Measurements from ENCODE around the gene LRRC8A. TPM values are rescaled to one million over a fixed set of nuclear protein-coding genes. Genes with fewer than 3 reads are reported as not detected.

LRRC8A gene
- 43.7 and 51.4 TPM in 2 replicates for total RNA-seq

DNA sequence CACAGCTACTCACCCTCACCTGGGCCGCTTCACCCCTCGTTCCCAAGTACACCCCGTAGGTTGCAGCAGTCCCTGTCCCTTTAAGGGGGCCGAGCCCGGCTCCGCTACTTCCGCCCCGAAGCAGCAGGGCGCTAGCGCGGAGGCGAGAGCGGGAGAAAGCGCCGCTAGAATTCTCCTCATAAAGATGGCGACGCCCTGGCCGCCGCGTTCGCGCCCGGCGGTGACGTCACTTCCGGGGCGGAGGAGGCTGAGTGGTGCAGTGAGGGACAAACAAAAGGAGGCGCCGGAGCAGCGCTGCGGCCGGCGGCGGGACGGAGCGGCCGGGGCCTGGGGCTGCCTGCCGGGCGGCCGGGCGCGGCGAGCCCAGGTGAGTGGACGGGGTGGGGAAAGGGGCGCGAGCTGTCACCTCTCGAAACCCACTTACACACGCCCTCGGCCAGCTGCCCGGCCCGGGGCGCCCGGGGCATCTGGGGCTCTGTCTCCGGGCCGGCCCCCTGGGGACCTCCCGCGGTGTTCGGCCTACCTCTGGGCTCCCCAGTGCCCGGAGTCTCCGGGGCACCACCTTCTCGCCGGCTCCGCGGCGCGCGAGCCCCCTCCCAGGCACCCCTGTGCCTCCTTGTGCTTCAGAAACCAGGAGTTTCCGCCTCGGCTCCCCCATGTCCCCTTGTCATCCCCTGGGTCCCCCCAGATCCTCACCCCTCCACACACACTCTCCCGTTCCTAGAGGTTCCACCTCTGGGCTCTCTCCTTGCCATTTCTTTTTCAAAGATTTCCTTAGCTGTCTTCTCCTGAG is at the start of gene LRRC8A, which contains the start of gene KYAT1:
LRRC8A (plus strand) TSS at position 250 of the 793 bp plus-strand sequence. CDS start 25,032 bp downstream, outside the sequence.
KYAT1 (minus strand) TSS at position 67 of the 793 bp plus-strand sequence. CDS start 36,545 bp downstream, outside the sequence.

DNA sequence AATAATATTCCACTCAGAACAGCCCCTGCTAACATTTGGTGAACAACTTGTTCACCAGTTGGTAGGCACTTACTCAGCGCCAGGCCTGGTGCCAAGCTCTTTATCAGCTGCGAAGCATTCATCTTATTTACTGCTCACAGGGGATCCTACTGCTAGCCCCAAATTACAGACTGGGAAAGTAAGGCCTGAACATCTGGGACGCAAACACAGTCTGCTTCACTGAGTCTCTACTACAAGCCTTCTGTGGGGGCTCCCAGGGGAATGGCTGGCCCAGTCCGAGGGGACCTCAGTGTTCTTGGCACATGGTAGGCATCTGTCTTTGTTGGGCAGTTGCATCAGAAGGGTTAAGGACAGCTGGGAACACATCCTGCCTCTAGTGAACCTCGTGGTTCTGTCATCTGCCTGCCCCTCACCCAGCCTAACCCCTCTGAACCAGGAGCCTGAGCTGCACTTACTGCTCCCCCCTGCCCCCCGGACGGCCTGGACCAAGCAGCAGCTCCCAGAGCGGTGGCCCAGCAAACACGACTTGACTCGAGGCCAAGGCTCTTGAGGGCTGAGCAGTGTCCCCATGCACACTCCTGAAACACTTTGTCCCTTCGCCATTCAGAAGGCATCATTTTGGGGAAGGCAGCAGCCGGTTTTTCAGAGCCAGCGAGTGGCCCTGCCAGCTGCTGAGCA is 38.6 kb downstream of the LRRC8A start, which contains the start of gene PHYHD1:
PHYHD1 (plus strand) TSS at position 602 of the 678 bp plus-strand sequence. CDS start 1,342 bp downstream, outside the sequence.

DNA sequence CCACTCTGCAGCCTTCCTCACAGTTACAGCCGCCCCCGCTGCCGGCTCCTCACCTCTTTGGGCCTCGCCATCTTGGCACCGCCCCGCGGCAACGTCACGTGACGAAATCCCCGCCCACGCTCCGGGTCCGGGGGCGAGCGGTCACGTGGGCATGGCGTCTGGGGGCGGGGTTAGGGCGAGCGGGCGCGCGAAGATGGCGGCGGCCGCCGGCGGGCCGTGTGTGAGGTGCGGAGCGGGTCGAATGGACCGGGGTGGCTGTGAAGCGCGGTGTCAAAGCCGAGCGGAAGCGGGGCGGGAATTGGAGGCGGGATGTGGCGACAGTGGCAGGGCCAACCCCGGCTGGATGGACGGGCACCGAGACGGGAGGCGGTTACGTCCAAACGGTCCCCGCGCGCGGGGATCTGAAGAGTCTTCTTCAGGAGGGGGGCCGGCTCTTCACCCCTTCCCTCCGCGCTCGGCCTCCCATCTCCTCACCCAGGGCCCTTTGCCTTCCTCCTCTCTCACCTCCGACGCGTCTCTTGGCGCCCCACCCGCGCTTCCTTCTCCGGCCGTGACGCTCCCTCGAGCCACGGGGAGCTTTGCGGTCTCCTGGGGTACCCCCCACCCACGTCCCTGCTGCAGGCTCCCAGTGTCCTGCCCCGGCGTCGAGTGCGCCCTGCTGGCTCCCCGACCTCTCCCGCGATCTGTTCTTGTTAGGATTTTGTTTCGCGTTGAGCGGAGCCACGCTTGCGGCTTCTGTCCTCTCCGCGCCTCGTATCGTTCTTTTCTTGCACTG is 65.8 kb downstream of the LRRC8A start, which contains the start of the genes DOLK and NUP188:
DOLK (minus strand) TSS at position 77 of the 775 bp plus-strand sequence. CDS start 300 bp downstream, outside the sequence.
NUP188 (plus strand) TSS at position 173 of the 775 bp plus-strand sequence; CDS start at position 194, 21 bp downstream.

Other genes starting within 250 kb of the LRRC8A start
- 112 and 122 TPM in 2 replicates for gene DYNC2I2, start 225.3 kb upstream of the LRRC8A start, total RNA-seq
- gene SET, start 192.9 kb upstream of the LRRC8A start, total RNA-seq: 270 and 352 TPM in 2 replicates
- gene PKN3, start 179.6 kb upstream of the LRRC8A start, total RNA-seq: 10.3 and 10.4 TPM in 2 replicates
- gene ZDHHC12, start 158.0 kb upstream of the LRRC8A start, total RNA-seq: 87.3 and 88.4 TPM in 2 replicates
- 25.9 and 31.6 TPM in 2 replicates for gene ZER1, start 110.2 kb upstream of the LRRC8A start, total RNA-seq
- 10.8 and 12.3 TPM in 2 replicates for gene TBC1D13, start 94.9 kb upstream of the LRRC8A start, total RNA-seq
- gene ENDOG, start 63.6 kb upstream of the LRRC8A start, total RNA-seq: 26.2 and 26.6 TPM in 2 replicates
- gene SPOUT1, start 52.3 kb upstream of the LRRC8A start, total RNA-seq: 33.1 and 35.7 TPM in 2 replicates
- gene KYAT1, start 183 bp upstream of the LRRC8A start, total RNA-seq: 10.8 and 14.7 TPM in 2 replicates
- 15.9 and 19.0 TPM in 2 replicates for gene PHYHD1, start 38.8 kb downstream of the LRRC8A start, total RNA-seq
- gene DOLK, start 65.5 kb downstream of the LRRC8A start, total RNA-seq: 22.9 and 28.7 TPM in 2 replicates
- gene NUP188, start 65.6 kb downstream of the LRRC8A start, total RNA-seq: 35.5 and 38.1 TPM in 2 replicates
- gene SH3GLB2, start 146.2 kb downstream of the LRRC8A start, total RNA-seq: 38.5 and 45.9 TPM in 2 replicates
- 11.9 and 14.3 TPM in 2 replicates for gene MIGA2, start 154.5 kb downstream of the LRRC8A start, total RNA-seq
- gene DOLPP1, start 199.0 kb downstream of the LRRC8A start, total RNA-seq: 13.4 and 13.8 TPM in 2 replicates
- 50.4 and 54.8 TPM in 2 replicates for gene CRAT, start 228.7 kb downstream of the LRRC8A start, total RNA-seq
- gene PTPA, start 229.3 kb downstream of the LRRC8A start, total RNA-seq: 129 and 131 TPM in 2 replicates